Measurements from ENCODE around the gene KDM4F.

KDM4F gene

DNA sequence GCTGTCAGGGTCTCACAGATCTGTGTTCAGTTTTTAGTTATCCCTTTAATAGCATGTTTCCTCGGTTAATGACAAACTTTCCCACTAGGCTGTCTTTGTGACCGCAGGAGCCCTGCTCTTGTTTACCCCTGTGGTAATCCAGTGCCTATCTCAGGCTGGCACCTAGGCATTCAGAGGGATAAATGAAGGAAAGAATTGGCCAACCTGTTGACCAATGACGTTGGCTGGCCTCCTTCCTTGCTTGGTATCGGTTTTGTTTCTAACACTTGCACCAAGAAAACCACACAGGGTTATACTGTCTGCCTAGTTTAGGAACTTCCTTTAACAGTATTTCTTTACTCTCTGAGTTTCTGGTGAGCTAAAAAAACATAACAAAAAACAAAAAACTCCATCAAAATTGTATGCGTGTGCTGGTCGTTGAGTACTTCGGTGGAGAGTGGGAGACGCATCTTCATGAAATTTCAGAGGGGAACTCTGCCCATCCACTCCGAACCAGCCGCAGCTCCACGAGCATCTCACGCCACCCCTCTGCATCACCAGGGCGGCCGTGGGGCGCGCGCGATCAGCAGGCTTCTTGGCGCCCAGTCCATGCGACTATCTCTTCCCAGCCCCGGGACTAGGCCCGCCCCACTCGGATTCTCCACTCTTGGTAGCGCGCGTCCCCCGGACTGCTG is 39.9 kb downstream of the KDM4F start:
- in situ Hi-C loops (cut with MboI; ENCODE audit: low sequenced_read_pairs) = no loop called here
- peak overlapping the region; percentile 63 for H3K4me3 ChIP-seq
- no peaks in the 10 kb centered on the region for H3K27me3 ChIP-seq (ENCODE audit: low read depth)
- no peaks in the 10 kb centered on the region for H3K9me3 ChIP-seq
- DNase-seq (ENCODE audit: low spot score in 2 of 2) = no peak
- H3K36me3 ChIP-seq (replicated peaks) = no peaks in the 10 kb centered on the region
- H3K4me1 ChIP-seq = peaks cover 6% of the 10 kb centered on the region

- Histone ChIP-seq H3K9me3 (no peaks in the 10 kb centered on the region), H3K4me3 (peak within 1 kb of the TSS; percentile 63), H3K4me1 (peaks cover 6% of the 10 kb centered on the region), H3K27me3 (ENCODE audit: low read depth) (no peaks in the 10 kb centered on the region), H3K36me3 (replicated peaks) (no peaks in the 10 kb centered on the region)
- peak; percentile 59 to 84 for DNase-seq (ENCODE audit: low spot score in 2 of 2)
- in situ Hi-C loops (cut with MboI; ENCODE audit: low sequenced_read_pairs) = no loop called here
Measured at GRCh38 chr11:95089620-95090542, 40.7 kb downstream of the KDM4F start, which contains the start of gene ENDOD1. ENDOD1 (plus strand) TSS chr11:95089846; CDS start chr11:95089928, 82 bp downstream.

GRCh38 chr11:95091663-95092180 is 42.5 kb downstream of the KDM4F start:
- Histone ChIP-seq H3K4me1 (peaks cover 6% of the 10 kb centered on the region), H3K4me3 (no peak overlapping the region), H3K27me3 (ENCODE audit: low read depth) (no peaks in the 10 kb centered on the region), H3K36me3 (replicated peaks) (no peaks in the 10 kb centered on the region), H3K9me3 (no peaks in the 10 kb centered on the region)
- in situ Hi-C loops (cut with MboI; ENCODE audit: low sequenced_read_pairs) = no loop called here
- no peak for DNase-seq (ENCODE audit: low spot score in 2 of 2)

GRCh38 chr11:95092549-95093324 is 43.5 kb downstream of the KDM4F start:
- Histone ChIP-seq H3K36me3 (replicated peaks) (no peaks in the 10 kb centered on the region), H3K4me1 (peaks cover 6% of the 10 kb centered on the region), H3K9me3 (no peaks in the 10 kb centered on the region), H3K4me3 (no peak overlapping the region), H3K27me3 (ENCODE audit: low read depth) (no peaks in the 10 kb centered on the region)
- in situ Hi-C loops (cut with MboI; ENCODE audit: low sequenced_read_pairs) = no loop called here
- DNase-seq (ENCODE audit: low spot score in 2 of 2) = no peak

DNA sequence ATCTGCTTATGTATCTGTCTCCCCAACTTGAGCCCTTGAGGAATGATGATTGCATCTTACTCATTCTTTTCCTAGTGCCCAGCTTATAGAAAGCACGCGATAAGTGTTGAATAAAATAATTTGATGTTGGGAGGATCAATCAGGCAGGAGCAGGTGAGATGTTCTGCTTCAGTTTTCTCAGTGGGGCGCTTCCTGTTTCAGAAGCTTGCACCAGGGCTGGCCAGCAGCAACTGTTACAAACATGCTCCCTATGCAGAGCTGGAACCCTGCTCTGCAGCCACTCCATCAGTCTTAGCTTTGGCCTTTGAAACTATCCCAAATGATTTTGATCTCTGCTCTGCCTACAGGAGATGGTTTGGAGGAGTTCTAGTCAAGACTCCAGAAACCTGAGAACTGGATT is 44.3 kb downstream of the KDM4F start:
- Histone ChIP-seq H3K9me3 (no peaks in the 10 kb centered on the region), H3K36me3 (replicated peaks) (no peaks in the 10 kb centered on the region), H3K4me1 (peaks cover 6% of the 10 kb centered on the region), H3K4me3 (no peak overlapping the region), H3K27me3 (ENCODE audit: low read depth) (no peaks in the 10 kb centered on the region)
- in situ Hi-C loops (cut with MboI; ENCODE audit: low sequenced_read_pairs) = no loop called here
- DNase-seq (ENCODE audit: low spot score in 2 of 2) = no peak

DNA sequence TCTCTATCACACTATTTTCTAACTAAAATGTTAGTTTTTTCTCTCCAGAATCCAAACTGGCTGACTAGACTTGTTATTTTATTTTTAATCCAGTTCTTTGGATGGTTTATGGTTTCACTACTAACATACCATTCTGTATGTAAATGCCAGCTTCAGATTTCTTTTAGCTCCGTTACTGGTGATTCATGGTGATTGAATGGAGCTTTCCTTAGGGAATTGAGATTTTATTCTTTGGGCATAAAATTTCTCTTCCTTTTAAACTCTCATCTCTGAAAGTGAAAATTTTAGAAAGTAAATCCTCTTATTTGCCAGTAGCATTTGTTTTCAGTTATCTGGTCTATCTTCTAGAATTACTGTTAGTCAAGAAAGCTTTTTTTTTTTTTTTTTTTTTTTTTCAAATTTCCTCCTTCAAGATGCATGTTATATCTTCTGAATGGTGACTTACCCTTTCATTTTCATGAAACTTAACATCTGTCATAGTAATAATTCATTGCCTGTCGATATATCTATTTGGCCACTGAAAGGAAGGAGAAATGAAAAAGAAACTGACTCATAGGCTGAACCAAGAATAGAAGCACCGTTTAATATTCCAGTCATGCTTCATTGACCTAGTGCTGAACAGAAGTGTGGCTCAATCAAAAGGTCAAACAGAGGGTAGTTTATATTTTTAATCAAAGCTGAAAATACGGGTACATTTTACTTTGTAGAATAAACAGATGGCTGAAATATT is 46.8 kb downstream of the KDM4F start:
- H3K9me3 ChIP-seq = no peaks in the 10 kb centered on the region
- no peak overlapping the region for H3K4me3 ChIP-seq
- H3K4me1 ChIP-seq = no peaks in the 10 kb centered on the region
- H3K27me3 ChIP-seq (ENCODE audit: low read depth) = no peaks in the 10 kb centered on the region
- in situ Hi-C loops (cut with MboI; ENCODE audit: low sequenced_read_pairs) = no loop called here
- H3K36me3 ChIP-seq (replicated peaks) = no peaks in the 10 kb centered on the region
- no peak for DNase-seq (ENCODE audit: low spot score in 2 of 2)

DNA sequence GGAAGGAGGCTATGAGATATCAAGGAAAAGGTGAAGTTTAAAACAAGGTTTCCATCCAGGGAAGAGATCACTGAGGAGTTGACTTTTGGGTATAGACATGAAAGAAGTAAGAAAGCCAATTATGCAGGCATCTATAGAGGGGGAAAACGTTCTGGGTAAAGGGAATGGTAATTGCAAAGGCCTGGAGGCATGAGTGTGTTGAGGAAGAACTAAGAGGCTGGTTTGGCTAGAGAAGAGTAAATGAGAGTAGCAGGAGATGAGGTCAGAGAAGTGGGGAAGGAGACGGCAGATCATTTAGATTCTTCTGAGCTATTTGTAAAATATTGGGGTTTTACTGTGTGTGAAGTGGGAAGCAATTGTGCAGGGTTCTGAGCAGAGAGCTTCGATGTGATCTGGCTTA is 48.0 kb downstream of the KDM4F start:
- no peak for DNase-seq (ENCODE audit: low spot score in 2 of 2)
- H3K36me3 ChIP-seq (replicated peaks) = no peaks in the 10 kb centered on the region
- in situ Hi-C loops (cut with MboI; ENCODE audit: low sequenced_read_pairs) = no loop called here
- no peaks in the 10 kb centered on the region for H3K9me3 ChIP-seq
- H3K4me3 ChIP-seq = no peak overlapping the region
- no peaks in the 10 kb centered on the region for H3K4me1 ChIP-seq
- H3K27me3 ChIP-seq (ENCODE audit: low read depth) = no peaks in the 10 kb centered on the region

DNA sequence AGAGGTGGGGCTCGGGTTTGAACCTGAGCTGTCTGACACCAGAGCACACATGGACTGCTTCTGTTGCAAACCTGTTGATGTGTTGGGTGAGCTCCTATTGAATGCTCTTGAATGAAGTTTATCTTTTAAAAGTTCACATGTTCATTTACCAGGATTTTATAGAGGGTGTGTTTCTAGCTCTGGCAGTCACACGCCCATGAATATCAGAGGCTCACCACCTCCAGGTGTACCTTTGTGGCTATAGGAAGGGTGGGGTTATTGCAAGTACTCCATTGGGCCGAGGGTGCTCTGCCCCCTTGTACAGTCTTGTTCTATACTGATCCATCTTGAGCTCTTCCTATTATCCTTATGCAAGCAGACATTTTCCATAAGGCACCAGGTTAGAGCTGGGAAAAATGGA is 49.6 kb downstream of the KDM4F start:
- H3K27me3 ChIP-seq (ENCODE audit: low read depth) = no peaks in the 10 kb centered on the region
- DNase-seq (ENCODE audit: low spot score in 2 of 2) = no peak
- H3K4me3 ChIP-seq = no peak overlapping the region
- H3K4me1 ChIP-seq = no peaks in the 10 kb centered on the region
- H3K36me3 ChIP-seq (replicated peaks) = no peaks in the 10 kb centered on the region
- in situ Hi-C loops (cut with MboI; ENCODE audit: low sequenced_read_pairs) = no loop called here
- H3K9me3 ChIP-seq = no peaks in the 10 kb centered on the region

GRCh38 chr11:95100191-95100648 is 51.0 kb downstream of the KDM4F start:
- no peaks in the 10 kb centered on the region for H3K36me3 ChIP-seq (replicated peaks)
- in situ Hi-C loops (cut with MboI; ENCODE audit: low sequenced_read_pairs) = no loop called here
- no peaks in the 10 kb centered on the region for H3K27me3 ChIP-seq (ENCODE audit: low read depth)
- DNase-seq (ENCODE audit: low spot score in 2 of 2) = no peak
- no peak overlapping the region for H3K4me3 ChIP-seq
- H3K9me3 ChIP-seq = no peaks in the 10 kb centered on the region
- H3K4me1 ChIP-seq = no peaks in the 10 kb centered on the region
